NCI-H187 treated with DMSO at 0.1 percent for 48 hours (cell line): ENCODE results near the gene HMGCS2.

Experiments used
- DNase-seq: peaks from one replicate; lab custom pipeline; 2025; lab: John Stamatoyannopoulos, UW

HMGCS2 gene

GRCh38 chr1:119762409-119762808, 6.3 kb downstream of the HMGCS2 start:
- DNase-seq: no peak

- DNase-seq: no peak
These were observed 10.1 kb downstream of the HMGCS2 start for GRCh38 chr1:119758584-119758983.

GRCh38 chr1:119752592-119752991, 16.1 kb downstream of the HMGCS2 start:
- DNase-seq: no peak

GRCh38 chr1:119748040-119748439, 20.7 kb downstream of the HMGCS2 start:
- no peak for DNase-seq

- DNase-seq: no peak
These were observed 21.3 kb downstream of the HMGCS2 start for GRCh38 chr1:119747451-119747850.

- DNase-seq: no peak
These were observed 23.7 kb downstream of the HMGCS2 start for GRCh38 chr1:119745034-119745433.

GRCh38 chr1:119744598-119744942, 24.1 kb downstream of the HMGCS2 start:
- no peak for DNase-seq

- DNase-seq: peak; percentile 24
These were observed 24.7 kb downstream of the HMGCS2 start for GRCh38 chr1:119743776-119744597.

- DNase-seq: no peak
These were observed 25.4 kb downstream of the HMGCS2 start for GRCh38 chr1:119743308-119743707.

- DNase-seq: no peak
These were observed 26.0 kb downstream of the HMGCS2 start for GRCh38 chr1:119742677-119743076.

- DNase-seq: no peak
These were observed 26.5 kb downstream of the HMGCS2 start for GRCh38 chr1:119742202-119742601.

GRCh38 chr1:119740896-119741780, 27.6 kb downstream of the HMGCS2 start:
- DNase-seq: no peak

- no peak for DNase-seq
These were observed 28.4 kb downstream of the HMGCS2 start for GRCh38 chr1:119740261-119740660.

GRCh38 chr1:119739150-119739549, 29.6 kb downstream of the HMGCS2 start:
- DNase-seq: no peak

- no peak for DNase-seq
These were observed 30.5 kb downstream of the HMGCS2 start for GRCh38 chr1:119738100-119738720.

- no peak for DNase-seq
These were observed 31.5 kb downstream of the HMGCS2 start for GRCh38 chr1:119737040-119737682.

GRCh38 chr1:119736649-119737039, 32.1 kb downstream of the HMGCS2 start:
- DNase-seq: no peak

- DNase-seq: no peak
These were observed 33.5 kb downstream of the HMGCS2 start for GRCh38 chr1:119735217-119735616.

GRCh38 chr1:119733754-119734153, 35.0 kb downstream of the HMGCS2 start:
- DNase-seq: no peak

- no peak for DNase-seq
These were observed 36.1 kb downstream of the HMGCS2 start for GRCh38 chr1:119732465-119733168.

- no peak for DNase-seq
These were observed 36.8 kb downstream of the HMGCS2 start for GRCh38 chr1:119731741-119732430.
